HG02970 (cell line): Measurements from ENCODE around the gene PLEKHG4.

Experiments used
- ATAC-seq: cut with Tn5 transposase; IDR thresholded peaks from one replicate; pipeline ENCODE4 v1.9.1; 2021; ENCODE audit warnings: mild to moderate bottlenecking, moderate library complexity, moderate number of reproducible peaks; ENCODE audit not compliant: unreplicated experiment, low FRiP score

Gene PLEKHG4

GRCh38 chr16:67326472-67327309 lies 47.4 kb downstream of the PLEKHG4 start, which contains the start of the genes KCTD19 and LRRC36:
Gene KCTD19, minus strand, starts transcription at chr16:67326741. Its CDS starts 34 bp downstream, at chr16:67326707.
Gene LRRC36, plus strand, starts transcription at chr16:67326815. Its CDS starts 48 bp downstream, at chr16:67326863.
- no peak for ATAC-seq

GRCh38 chr16:67327743-67328142 lies 48.4 kb downstream of the PLEKHG4 start:
- no peak for ATAC-seq

GRCh38 chr16:67329901-67330300 lies 50.6 kb downstream of the PLEKHG4 start:
- ATAC-seq = no peak

GRCh38 chr16:67333315-67333714 lies 54.0 kb downstream of the PLEKHG4 start:
- ATAC-seq = no peak

DNA sequence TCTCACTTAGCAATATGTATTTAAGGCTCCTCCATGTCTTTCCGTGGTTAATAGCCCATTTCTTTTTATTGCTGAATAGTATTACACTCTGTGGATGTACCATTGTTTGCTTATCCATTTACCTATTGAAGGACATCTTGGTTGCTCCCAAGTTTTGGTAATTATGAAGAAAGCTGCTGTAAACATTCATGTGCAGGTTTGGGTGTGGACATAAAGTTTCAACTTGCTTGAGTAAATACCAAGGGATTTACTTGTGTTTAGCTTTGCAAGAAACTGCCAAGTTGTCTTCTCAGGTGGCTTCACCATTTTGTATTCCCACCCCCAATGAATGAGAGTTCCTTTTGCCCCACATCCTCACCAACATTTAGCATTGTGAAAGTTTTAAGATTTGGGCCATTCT lies 56.8 kb downstream of the PLEKHG4 start:
- ATAC-seq = no peak

GRCh38 chr16:67336648-67337047 lies 57.3 kb downstream of the PLEKHG4 start:
- no peak for ATAC-seq
